Neural progenitor cell (in vitro differentiated cells): ENCODE measurements around the gene RNF41.

Experiments used
- CTCF ChIP-seq: fragments of 200-600 bp; sonication (generic); IDR thresholded peaks from 2 replicates; pipeline ENCODE4 v1.5.1; 2017; ENCODE audit warnings: antibody characterized with exemption, mild to moderate bottlenecking
- EZH2 ChIP-seq: fragments of 200-600 bp; sonication (generic); IDR thresholded peaks from 2 replicates; pipeline ENCODE4 v1.6.1; 2017; ENCODE audit warnings: antibody characterized with exemption, mild to moderate bottlenecking, moderate library complexity
- EZH2phosphoT487 ChIP-seq: fragments of 200-600 bp; sonication (generic); IDR thresholded peaks from 2 replicates; pipeline ENCODE4 v1.6.1; 2017; ENCODE audit warnings: antibody characterized with exemption

GRCh38 chr12:56216461-56216860 lies 5.3 kb downstream of the RNF41 start:
- TF ChIP-seq CTCF (no peak), EZH2phosphoT487 (no peak), EZH2 (no peak)
